Keratinocyte (primary cell): ENCODE data around the gene DPH5. TPM values are rescaled to one million over a fixed set of nuclear protein-coding genes. Genes with fewer than 3 reads are reported as not detected.

ENCODE experiments used
- DNase-seq: peaks from one replicate; pipeline ENCODE4 v3.0.0-alpha.2; 2011; ENCODE audit warnings: low read depth, missing footprints, low spot score
- FAIRE-seq: peaks from 2 replicates; lab custom pipeline; 2011; peaks lifted over from hg19 to GRCh38; lab: Jason Lieb, UNC
- H2AFZ ChIP-seq: 2 replicates; pipeline ENCODE4 v1.6.0; 2012; ENCODE audit warnings: low read length, control low read depth, inconsistent platforms; ENCODE audit not compliant: control insufficient read depth
- H3K27ac ChIP-seq: 2 replicates; pipeline ENCODE4 v1.5.1; 2011; ENCODE audit warnings: low read length; ENCODE audit not compliant: control insufficient read depth, insufficient read depth
- H3K27me3 ChIP-seq: 3 replicates; pipeline ENCODE4 v1.6.0; 2011; ENCODE audit warnings: low read length; ENCODE audit not compliant: control insufficient read depth, insufficient read depth; ENCODE audit errors: extremely low read depth
- H3K36me3 ChIP-seq, 2 experiments: 2 replicates in 1 of 2; 3 replicates in 1 of 2; pipeline ENCODE4 v1.5.1; 2011; ENCODE audit warnings: low read length in 2 of 2, mild to moderate bottlenecking in 1 of 2; ENCODE audit not compliant: control insufficient read depth in 2 of 2, insufficient read depth in 2 of 2; ENCODE audit errors: extremely low read depth in 1 of 2
- H3K4me1 ChIP-seq: 3 replicates; pipeline ENCODE4 v1.5.1; 2011; ENCODE audit warnings: low read length; ENCODE audit not compliant: control insufficient read depth, insufficient read depth; ENCODE audit errors: extremely low read depth
- H3K4me2 ChIP-seq: 3 replicates; pipeline ENCODE4 v1.6.0; 2011; ENCODE audit warnings: low read depth, low read length; ENCODE audit not compliant: control insufficient read depth, insufficient read depth; ENCODE audit errors: extremely low read depth
- H3K4me3 ChIP-seq, 3 experiments: fragments of 200-600 bp in 1 of 3; sonication (generic) in 1 of 3; 2 replicates in 2 of 3; 3 replicates in 1 of 3; pipeline ENCODE4 v1.5.1; 2011 to 2016; ENCODE audit warnings: low read length in 3 of 3, mild to moderate bottlenecking in 3 of 3, control low read depth in 2 of 3, inconsistent platforms in 1 of 3, low read depth in 1 of 3, mixed read lengths in 1 of 3, mixed run types in 1 of 3, moderate library complexity in 1 of 3; ENCODE audit not compliant: control insufficient read depth in 2 of 3, insufficient read depth in 2 of 3; ENCODE audit errors: extremely low read depth in 1 of 3
- H3K79me2 ChIP-seq: 2 replicates; pipeline ENCODE4 v1.6.0; 2012; ENCODE audit warnings: low read length; ENCODE audit not compliant: control insufficient read depth, insufficient read depth
- H3K9ac ChIP-seq: 3 replicates; pipeline ENCODE4 v1.6.0; 2011; ENCODE audit warnings: low read length; ENCODE audit not compliant: control insufficient read depth, insufficient read depth; ENCODE audit errors: extremely low read depth
- H3K9me1 ChIP-seq: 3 replicates; pipeline ENCODE4 v1.6.0; 2011; ENCODE audit warnings: low read length; ENCODE audit not compliant: control insufficient read depth, insufficient read depth; ENCODE audit errors: extremely low read depth
- H3K9me3 ChIP-seq: 2 replicates; pipeline ENCODE4 v1.5.1; 2012; ENCODE audit warnings: low read depth, low read length; ENCODE audit not compliant: control insufficient read depth
- H4K20me1 ChIP-seq: 3 replicates; pipeline ENCODE4 v1.6.0; 2011; ENCODE audit warnings: low read length; ENCODE audit not compliant: control insufficient read depth, insufficient read depth; ENCODE audit errors: extremely low read depth
- CTCF ChIP-seq, 3 experiments: IDR thresholded peaks in 1 of 3; conservative IDR thresholded peaks in 1 of 3; optimal IDR thresholded peaks in 1 of 3; 2 replicates in 2 of 3; 3 replicates in 1 of 3; pipeline versions ENCODE3 to v1.5.1; 2011; ENCODE audit warnings: low read length in 3 of 3, mild to moderate bottlenecking in 3 of 3, moderate library complexity in 2 of 3, control low read depth in 1 of 3, inconsistent platforms in 1 of 3; ENCODE audit not compliant: insufficient read depth in 2 of 3; ENCODE audit errors: extremely low read depth in 1 of 3
- EZH2 ChIP-seq: IDR thresholded peaks from one replicate; pipeline ENCODE4 v1.6.1; 2012; ENCODE audit warnings: inconsistent platforms, mild to moderate bottlenecking, low read length, moderate library complexity
- dilution Hi-C: fragments of 300-500 bp; cut with MboI; formaldehyde crosslinking; loops from one replicate; pipeline ENCODE4 v1.7.0; 2020; ENCODE audit warnings: low sequenced_read_pairs; ENCODE audit not compliant: extremely low pct_ligation_motif_present
- polyA plus RNA-seq, 5 experiments: library from polyadenylated mRNA; depleted of rRNA in 3 of 5; stranded (reverse) in 3 of 5; stranded (forward) in 1 of 5; unstranded in 1 of 5; fragments of >200 nt; gene quantifications; 1 replicate in 1 of 5; 2 replicates in 3 of 5; 3 replicates in 1 of 5; pipeline versions ENCODE4 v1.2.1 to v1.2.3, GENCODE V29; 2011 to 2012; ENCODE audit warnings: missing spikeins in 2 of 5, low read depth in 1 of 5, low replicate concordance in 1 of 5

DPH5 gene
- polyA plus RNA-seq, 1 donor (not counting 4 experiments of a cell fraction or from before 2014, with no cell fraction given) = 98.0 TPM

- Histone ChIP-seq H3K9me1 (no peaks in the 10 kb centered on the region), H3K4me2 (no peak overlapping the region), H3K36me3 (peaks cover 0 to 3% of the 10 kb centered on the region in 2 experiments), H3K27me3 (no peaks in the 10 kb centered on the region), H3K4me1 (no peaks in the 10 kb centered on the region), H3K9me3 (peaks cover 8% of the 10 kb centered on the region), H3K79me2 (no peaks in the 10 kb centered on the region), H3K9ac (no peak overlapping the region), H4K20me1 (no peaks in the 10 kb centered on the region), H2AFZ (no peak overlapping the region), H3K27ac (no peak overlapping the region), H3K4me3 (no peak overlapping the region)
- dilution Hi-C loops = no loop called here
- FAIRE-seq = no peak
- DNase-seq = no peak
- no peak for TF ChIP-seq CTCF (optimal IDR thresholded peaks at IDR 0.05 in 1 of 3, IDR thresholded peaks at IDR 0.05 in 1 of 3, conservative IDR thresholded peaks at IDR 0.05 in 1 of 3; ENCODE audit: extremely low read depth in 1 of 3, insufficient read depth in 2 of 3, low read length in 3 of 3)
- TF ChIP-seq EZH2 = no peak
These were observed 19.2 kb upstream of the DPH5 start for GRCh38 chr1:101044749-101045148.

GRCh38 chr1:101044259-101044658 is 18.7 kb upstream of the DPH5 start:
- no peak overlapping the region for H3K9ac ChIP-seq
- H3K4me1 ChIP-seq = no peaks in the 10 kb centered on the region
- DNase-seq (no peak), FAIRE-seq (no peak)
- no peaks in the 10 kb centered on the region for H4K20me1 ChIP-seq
- H3K9me3 ChIP-seq = peaks cover 8% of the 10 kb centered on the region
- no peaks in the 10 kb centered on the region for H3K79me2 ChIP-seq
- peaks cover 0 to 3% of the 10 kb centered on the region in 2 experiments for H3K36me3 ChIP-seq
- no peak overlapping the region for H3K4me2 ChIP-seq
- H3K4me3 ChIP-seq = no peak overlapping the region
- no peak overlapping the region for H3K27ac ChIP-seq
- TF ChIP-seq EZH2 (no peak), CTCF (optimal IDR thresholded peaks at IDR 0.05 in 1 of 3, IDR thresholded peaks at IDR 0.05 in 1 of 3, conservative IDR thresholded peaks at IDR 0.05 in 1 of 3; ENCODE audit: extremely low read depth in 1 of 3, insufficient read depth in 2 of 3, low read length in 3 of 3) (no peak)
- H2AFZ ChIP-seq = no peak overlapping the region
- dilution Hi-C loops = no loop called here
- H3K27me3 ChIP-seq = no peaks in the 10 kb centered on the region
- H3K9me1 ChIP-seq = no peaks in the 10 kb centered on the region
